T1000 (cell line): ENCODE measurements around the gene ARL4A.
A peak's percentile ranks its signal among the peaks of the same experiment; 100 is the strongest.

Source experiments
- DNase-seq: peaks from one replicate; lab custom pipeline; 2025; ENCODE audit warnings: mixed read lengths; lab: John Stamatoyannopoulos, UW

ARL4A gene

GRCh38 chr7:12701433-12701832 lies 14.0 kb downstream of the ARL4A start:
- DNase-seq = no peak

GRCh38 chr7:12703881-12704280 lies 16.4 kb downstream of the ARL4A start:
- no peak for DNase-seq

GRCh38 chr7:12705878-12706277 lies 18.4 kb downstream of the ARL4A start:
- DNase-seq = no peak

- no peak for DNase-seq
Observed at GRCh38 chr7:12706900-12707536, 19.6 kb downstream of the ARL4A start.

- DNase-seq = no peak
Observed at GRCh38 chr7:12708314-12708713, 20.9 kb downstream of the ARL4A start.

GRCh38 chr7:12709726-12710502 lies 22.5 kb downstream of the ARL4A start:
- DNase-seq = no peak

GRCh38 chr7:12711124-12711523 lies 23.7 kb downstream of the ARL4A start:
- DNase-seq = no peak

GRCh38 chr7:12712236-12712635 lies 24.8 kb downstream of the ARL4A start:
- DNase-seq = no peak

GRCh38 chr7:12713625-12714378 lies 26.4 kb downstream of the ARL4A start:
- no peak for DNase-seq

- no peak for DNase-seq
Observed at GRCh38 chr7:12714379-12714737, 26.9 kb downstream of the ARL4A start.

- DNase-seq = peak; percentile 8
Observed at GRCh38 chr7:12715372-12716133, 28.1 kb downstream of the ARL4A start.

GRCh38 chr7:12716134-12716681 lies 28.8 kb downstream of the ARL4A start:
- DNase-seq = no peak

GRCh38 chr7:12716722-12717121 lies 29.3 kb downstream of the ARL4A start:
- no peak for DNase-seq

GRCh38 chr7:12719141-12719919 lies 31.9 kb downstream of the ARL4A start:
- peak; percentile 8 for DNase-seq

GRCh38 chr7:12719981-12720865 lies 32.8 kb downstream of the ARL4A start:
- no peak for DNase-seq

GRCh38 chr7:12721286-12721830 lies 33.9 kb downstream of the ARL4A start:
- DNase-seq = no peak

- no peak for DNase-seq
Observed at GRCh38 chr7:12722136-12722535, 34.7 kb downstream of the ARL4A start.

GRCh38 chr7:12722636-12723605 lies 35.5 kb downstream of the ARL4A start:
- no peak for DNase-seq
